Coronary artery (tissue), 2 donors: ENCODE data around the gene TRABD2B.

Experiments used
- DNase-seq: peaks from one replicate; pipeline ENCODE4 v3.0.0-alpha.2; 2017; ENCODE audit warnings: low spot score
- H3K27ac ChIP-seq, 2 donors: fragments of 200-600 bp; sonication (generic); one replicate each; pipeline ENCODE4 v1.5.1; 2016 to 2019
- H3K4me3 ChIP-seq: fragments of 200-600 bp; sonication (generic); 2 replicates; pipeline ENCODE4 v1.5.1; 2016; ENCODE audit warnings: mild to moderate bottlenecking, moderate library complexity
- CTCF ChIP-seq: fragments of 200-600 bp; sonication (generic); IDR thresholded peaks from one replicate; pipeline ENCODE4 v1.5.1; 2019; ENCODE audit warnings: antibody characterized with exemption

The TRABD2B gene

GRCh38 chr1:47979724-47980123 lies 17.5 kb downstream of the TRABD2B start:
- TF ChIP-seq CTCF: no peak
- H3K4me3 ChIP-seq: no peak overlapping the region
- no peak overlapping the region for H3K27ac ChIP-seq
- DNase-seq: no peak

- DNase-seq: no peak
- TF ChIP-seq CTCF: no peak
- H3K27ac ChIP-seq: no peak overlapping the region
- no peak overlapping the region for H3K4me3 ChIP-seq
These were observed 18.7 kb downstream of the TRABD2B start for GRCh38 chr1:47978486-47978885.

- no peak for TF ChIP-seq CTCF
- Histone ChIP-seq H3K4me3 (no peak overlapping the region), H3K27ac (no peak overlapping the region)
- no peak for DNase-seq
These were observed 20.5 kb downstream of the TRABD2B start for GRCh38 chr1:47976728-47977127.

GRCh38 chr1:47976267-47976666 lies 20.9 kb downstream of the TRABD2B start:
- TF ChIP-seq CTCF: no peak
- H3K4me3 ChIP-seq: no peak overlapping the region
- no peak overlapping the region for H3K27ac ChIP-seq
- DNase-seq: no peak

- TF ChIP-seq CTCF: no peak
- H3K4me3 ChIP-seq: no peak overlapping the region
- H3K27ac ChIP-seq: no peak overlapping the region
- no peak for DNase-seq
These were observed 21.8 kb downstream of the TRABD2B start for GRCh38 chr1:47975302-47975921.

GRCh38 chr1:47972864-47973432 lies 24.2 kb downstream of the TRABD2B start:
- no peak for TF ChIP-seq CTCF
- no peak overlapping the region for H3K4me3 ChIP-seq
- H3K27ac ChIP-seq: no peak overlapping the region
- no peak for DNase-seq
